Heart left ventricle (tissue), 13 donors: ENCODE data around the gene DCAKD.

Source experiments
- CTCF ChIP-seq, 12 donors: fragments of 200-600 bp; sonication (generic) in 4 of 12; IDR thresholded peaks; one replicate each; pipeline versions ENCODE4 v1.5.0 to v1.8.0; 2018 to 2022; ENCODE audit warnings: antibody characterized with exemption in 12 of 12, mild to moderate bottlenecking in 5 of 12
- POLR2A ChIP-seq, 2 donors: fragments of 450-650 bp; IDR thresholded peaks; one replicate each; pipeline ENCODE4 v1.6.1; 2017; ENCODE audit warnings: antibody characterized with exemption in 2 of 2, mild to moderate bottlenecking in 2 of 2, moderate library complexity in 2 of 2
- donor health status: ischemic (EF 13 %, LVEDD 7.1; RV severe dilation, severe dysfunction).
- donor health status: DM: no; HTN: yes; CAD: no.
- donor health status: DM: no; HTN: no; CAD: no.
- donor health status: ischemic (EF 25% LVEDD 6.9; RV normal size, moderate dysfunction).
- donor health status: ischemic (EF 25% LVEDD 5.7; RV mildly dilated, moderate dysfunction).
- donor health status: ischemic (EF 35%, LVEDD 5.7; RV mildly dilated, moderate dysfunction).
- donor health status: nonischemic (EF 11% LVEDD 7.7; RV severe dilation, severe dysfunction).
- donor health status: DM: yes; HTN: yes; CAD: no.
- donor health status: PGD.
- donor health status: ischemic (EF 29% LVEDD 5.4; RV normal size, mild dysfunction).
- donor health status: nonischemic (EF 23%, LVEDD 6.1; RV moderate dilation, normal function).

GRCh38 chr17:45093444-45094110 is 42.1 kb upstream of the DCAKD start:
- TF ChIP-seq CTCF (IDR thresholded peaks at IDR 0.05) (no peak), POLR2A (IDR thresholded peaks at IDR 0.05) (no peak)
